HL-60 (cell line): ENCODE results near the gene GPR108.

Experiments used
- DNase-seq, 2 experiments: peaks; one replicate each; pipeline ENCODE4 v3.0.0-alpha.2; 2010 to 2020; ENCODE audit warnings: low read depth in 1 of 2, low spot score in 1 of 2
- H3K27ac ChIP-seq: fragments of 250-450 bp; sonication (Bioruptor Pico); replicated peaks from 2 replicates; pipeline ENCODE4 v1.5.1; 2020; ENCODE audit warnings: mild to moderate bottlenecking, moderate library complexity
- H3K27me3 ChIP-seq: fragments of 250-450 bp; sonication (Bioruptor Pico); 2 replicates; pipeline ENCODE4 v1.5.1; 2021; ENCODE audit warnings: mild to moderate bottlenecking, moderate library complexity; ENCODE audit not compliant: insufficient read depth, poor library complexity, severe bottlenecking
- H3K4me3 ChIP-seq: replicated peaks from 2 replicates; pipeline ENCODE4 v1.5.1; 2011; ENCODE audit warnings: mild to moderate bottlenecking, control low read depth, low read length; ENCODE audit not compliant: insufficient read depth
- GABPA ChIP-seq: IDR thresholded peaks from 2 replicates; pipeline ENCODE4 v1.6.1; 2012; ENCODE audit warnings: low read depth
- POLR2AphosphoS5 ChIP-seq: IDR thresholded peaks from 2 replicates; pipeline ENCODE4 v1.6.1; 2012; ENCODE audit warnings: low read depth
- SPI1 ChIP-seq: IDR thresholded peaks from 2 replicates; pipeline ENCODE4 v1.6.1; 2012; ENCODE audit warnings: low read depth, mild to moderate bottlenecking, borderline replicate concordance
- TF ChIP-seq, protein P1 (sequence below): IDR thresholded peaks from one replicate; pipeline ENCODE4 v1.5.1; 2011; ENCODE audit warnings: low read length, control low read depth, inconsistent platforms; ENCODE audit not compliant: insufficient read depth
- TF ChIP-seq, protein P2 (sequence below): IDR thresholded peaks from 2 replicates; pipeline ENCODE4 v1.6.1; 2012; ENCODE audit warnings: low read depth; ENCODE audit not compliant: insufficient replicate concordance

GPR108 gene

DNA sequence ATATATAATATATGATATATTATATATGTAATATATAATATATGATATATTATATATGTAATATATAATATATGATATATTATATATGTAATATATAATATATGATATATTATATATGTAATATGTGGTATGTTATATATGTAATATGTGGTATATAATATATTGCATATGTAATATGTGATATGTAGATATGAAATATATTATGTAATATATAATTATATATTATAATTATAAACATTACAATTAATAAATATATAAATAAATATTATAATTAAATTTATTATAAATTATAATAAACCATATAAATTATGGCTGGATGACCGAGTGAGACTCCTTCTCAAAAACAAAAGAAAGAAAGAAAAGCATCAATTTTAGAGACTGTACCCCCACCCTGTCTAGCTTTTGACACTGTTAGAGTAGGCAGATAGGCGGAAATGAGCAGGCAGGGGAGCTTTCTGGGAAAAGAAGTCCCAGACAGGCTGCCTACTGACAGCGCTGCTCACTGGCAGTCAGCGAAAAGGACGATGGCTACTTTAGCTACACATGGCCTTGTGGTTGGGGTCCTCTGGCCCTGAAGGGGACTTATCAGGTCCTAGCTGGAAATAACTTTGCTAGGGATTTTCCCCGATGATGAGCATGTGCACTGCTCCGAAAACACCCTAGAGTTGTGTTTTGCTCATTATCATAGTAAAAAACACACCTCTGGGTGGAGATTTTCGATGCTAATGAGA lies 36.6 kb downstream of the GPR108 start:
- no peak overlapping the region for H3K4me3 ChIP-seq
- H3K27me3 ChIP-seq: no peaks in the 10 kb centered on the region
- no peak for TF ChIP-seq GABPA
- no peak for TF ChIP-seq SPI1
- no peak for TF ChIP-seq POLR2AphosphoS5
- TF ChIP-seq, protein P1, sequence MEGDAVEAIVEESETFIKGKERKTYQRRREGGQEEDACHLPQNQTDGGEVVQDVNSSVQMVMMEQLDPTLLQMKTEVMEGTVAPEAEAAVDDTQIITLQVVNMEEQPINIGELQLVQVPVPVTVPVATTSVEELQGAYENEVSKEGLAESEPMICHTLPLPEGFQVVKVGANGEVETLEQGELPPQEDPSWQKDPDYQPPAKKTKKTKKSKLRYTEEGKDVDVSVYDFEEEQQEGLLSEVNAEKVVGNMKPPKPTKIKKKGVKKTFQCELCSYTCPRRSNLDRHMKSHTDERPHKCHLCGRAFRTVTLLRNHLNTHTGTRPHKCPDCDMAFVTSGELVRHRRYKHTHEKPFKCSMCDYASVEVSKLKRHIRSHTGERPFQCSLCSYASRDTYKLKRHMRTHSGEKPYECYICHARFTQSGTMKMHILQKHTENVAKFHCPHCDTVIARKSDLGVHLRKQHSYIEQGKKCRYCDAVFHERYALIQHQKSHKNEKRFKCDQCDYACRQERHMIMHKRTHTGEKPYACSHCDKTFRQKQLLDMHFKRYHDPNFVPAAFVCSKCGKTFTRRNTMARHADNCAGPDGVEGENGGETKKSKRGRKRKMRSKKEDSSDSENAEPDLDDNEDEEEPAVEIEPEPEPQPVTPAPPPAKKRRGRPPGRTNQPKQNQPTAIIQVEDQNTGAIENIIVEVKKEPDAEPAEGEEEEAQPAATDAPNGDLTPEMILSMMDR: no peak
- TF ChIP-seq, protein P2, sequence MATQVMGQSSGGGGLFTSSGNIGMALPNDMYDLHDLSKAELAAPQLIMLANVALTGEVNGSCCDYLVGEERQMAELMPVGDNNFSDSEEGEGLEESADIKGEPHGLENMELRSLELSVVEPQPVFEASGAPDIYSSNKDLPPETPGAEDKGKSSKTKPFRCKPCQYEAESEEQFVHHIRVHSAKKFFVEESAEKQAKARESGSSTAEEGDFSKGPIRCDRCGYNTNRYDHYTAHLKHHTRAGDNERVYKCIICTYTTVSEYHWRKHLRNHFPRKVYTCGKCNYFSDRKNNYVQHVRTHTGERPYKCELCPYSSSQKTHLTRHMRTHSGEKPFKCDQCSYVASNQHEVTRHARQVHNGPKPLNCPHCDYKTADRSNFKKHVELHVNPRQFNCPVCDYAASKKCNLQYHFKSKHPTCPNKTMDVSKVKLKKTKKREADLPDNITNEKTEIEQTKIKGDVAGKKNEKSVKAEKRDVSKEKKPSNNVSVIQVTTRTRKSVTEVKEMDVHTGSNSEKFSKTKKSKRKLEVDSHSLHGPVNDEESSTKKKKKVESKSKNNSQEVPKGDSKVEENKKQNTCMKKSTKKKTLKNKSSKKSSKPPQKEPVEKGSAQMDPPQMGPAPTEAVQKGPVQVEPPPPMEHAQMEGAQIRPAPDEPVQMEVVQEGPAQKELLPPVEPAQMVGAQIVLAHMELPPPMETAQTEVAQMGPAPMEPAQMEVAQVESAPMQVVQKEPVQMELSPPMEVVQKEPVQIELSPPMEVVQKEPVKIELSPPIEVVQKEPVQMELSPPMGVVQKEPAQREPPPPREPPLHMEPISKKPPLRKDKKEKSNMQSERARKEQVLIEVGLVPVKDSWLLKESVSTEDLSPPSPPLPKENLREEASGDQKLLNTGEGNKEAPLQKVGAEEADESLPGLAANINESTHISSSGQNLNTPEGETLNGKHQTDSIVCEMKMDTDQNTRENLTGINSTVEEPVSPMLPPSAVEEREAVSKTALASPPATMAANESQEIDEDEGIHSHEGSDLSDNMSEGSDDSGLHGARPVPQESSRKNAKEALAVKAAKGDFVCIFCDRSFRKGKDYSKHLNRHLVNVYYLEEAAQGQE: no peak
- no peak for DNase-seq
- H3K27ac ChIP-seq: no peak overlapping the region

DNA sequence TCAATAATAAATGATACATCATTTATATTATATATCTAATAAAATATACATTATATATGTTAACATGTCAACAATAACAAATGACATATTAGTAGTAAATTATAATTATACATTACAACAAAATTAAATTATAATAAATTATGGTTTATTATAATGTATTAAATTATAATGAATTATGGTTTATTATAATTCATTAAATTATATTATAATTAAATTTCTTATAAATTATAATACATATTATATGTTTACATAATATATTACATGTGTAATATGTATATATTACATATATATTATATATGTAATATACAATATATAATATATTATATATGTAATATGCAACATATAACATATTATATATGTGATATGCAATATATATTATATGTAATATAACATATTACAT lies 37.4 kb downstream of the GPR108 start:
- H3K27ac ChIP-seq: no peak overlapping the region
- no peak for DNase-seq
- H3K27me3 ChIP-seq: no peaks in the 10 kb centered on the region
- TF ChIP-seq POLR2AphosphoS5 (no peak), SPI1 (no peak), GABPA (no peak)
- TF ChIP-seq, protein P2: no peak
- TF ChIP-seq, protein P1: no peak
- no peak overlapping the region for H3K4me3 ChIP-seq

DNA sequence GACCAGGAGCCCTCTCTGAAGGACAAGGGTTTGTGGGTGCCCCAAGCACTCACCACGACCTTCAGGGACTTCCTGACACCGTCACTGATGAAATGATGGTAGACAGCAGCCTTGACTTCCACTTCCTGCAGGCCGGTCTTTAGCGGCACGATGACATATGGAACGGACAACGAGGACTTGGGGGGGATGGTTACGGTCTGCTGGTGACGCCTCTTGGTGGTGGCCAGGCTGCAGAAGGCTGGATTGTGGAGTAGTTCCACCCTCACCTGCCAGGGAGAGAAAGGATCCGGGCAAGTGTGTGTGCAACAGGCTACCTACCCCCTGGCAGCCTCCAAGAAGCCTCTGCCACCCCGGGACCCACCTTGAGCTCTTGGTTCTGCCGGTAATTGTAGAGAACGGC lies 40.1 kb downstream of the GPR108 start:
- TF ChIP-seq, protein P2: no peak
- TF ChIP-seq SPI1 (no peak), GABPA (no peak), POLR2AphosphoS5 (no peak)
- TF ChIP-seq, protein P1: no peak

More for the DNA sequence above, 40.1 kb downstream of the GPR108 start:
- H3K27ac ChIP-seq: no peak overlapping the region
- no peak overlapping the region for H3K4me3 ChIP-seq
- no peak for DNase-seq
- no peaks in the 10 kb centered on the region for H3K27me3 ChIP-seq
